GM10266 (cell line): ENCODE results near the gene NPBWR2.
A peak's percentile ranks its signal among the peaks of the same experiment; 100 is the strongest.

Source experiments
- DNase-seq: peaks from one replicate; pipeline ENCODE4 v3.0.0; 2012; ENCODE audit errors: extremely low spot score
- CTCF ChIP-seq: IDR thresholded peaks from 2 replicates; pipeline ENCODE4 v1.5.1; 2012; ENCODE audit warnings: mild to moderate bottlenecking, low read depth; ENCODE audit not compliant: control insufficient read depth, insufficient read depth; ENCODE audit errors: missing control alignments

NPBWR2 gene

GRCh38 chr20:64056889-64057627 is 50.3 kb downstream of the NPBWR2 start:
- TF ChIP-seq CTCF, result no peak
- peak; percentile 70 for DNase-seq

DNA sequence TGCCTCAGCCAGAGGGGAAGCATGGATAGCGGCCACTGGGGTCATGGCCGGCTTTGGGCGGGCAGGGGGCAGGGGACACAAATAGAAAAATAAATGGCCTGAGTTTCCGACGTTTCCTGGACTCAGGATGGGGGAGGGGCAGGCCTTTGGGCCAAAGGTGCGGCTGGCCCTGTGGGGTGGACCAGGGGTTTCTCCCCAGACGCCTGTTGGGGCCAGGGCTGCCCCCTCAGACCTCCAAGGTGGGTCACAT is 50.8 kb downstream of the NPBWR2 start:
- TF ChIP-seq CTCF, result no peak
- DNase-seq, result no peak

GRCh38 chr20:64055893-64056638 is 51.3 kb downstream of the NPBWR2 start:
- peak; percentile 69 for DNase-seq

DNA sequence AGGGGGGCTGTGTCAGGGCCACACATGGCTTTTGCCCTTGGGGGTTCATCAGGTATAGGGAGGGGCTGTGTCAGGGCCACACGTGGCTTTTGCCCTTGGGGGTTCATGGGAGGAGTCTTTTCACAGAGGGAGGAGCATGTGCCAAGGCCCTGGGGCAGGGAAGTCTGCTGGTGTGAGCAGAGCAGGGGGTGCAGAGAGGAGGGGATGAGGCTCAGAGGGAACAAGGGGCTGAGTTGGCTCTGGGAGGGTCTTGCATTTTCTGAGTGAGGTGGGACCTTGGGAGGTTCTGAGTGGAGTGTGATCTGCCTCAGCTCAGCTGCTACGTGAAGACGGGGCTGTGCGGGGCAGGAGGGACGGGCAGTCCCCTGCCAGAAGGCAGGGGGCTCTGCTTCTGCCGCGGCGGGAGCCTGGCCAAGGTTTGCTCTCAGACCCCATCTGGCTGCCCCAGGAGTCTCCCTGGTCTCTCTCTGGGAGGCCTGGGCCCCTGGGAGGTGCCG is 51.9 kb downstream of the NPBWR2 start:
- DNase-seq, result no peak
- no peak for TF ChIP-seq CTCF

More at GRCh38 chr20:64055893-64056638, 51.3 kb downstream of the NPBWR2 start:
- TF ChIP-seq CTCF, result no peak

GRCh38 chr20:64053841-64054661 is 53.3 kb downstream of the NPBWR2 start:
- no peak for DNase-seq
- TF ChIP-seq CTCF, result peak; percentile 45
